GM19328 (cell line): ENCODE results near the gene TBC1D5.
"Not testable (repeated sequence)": the region's sequence is repeated elsewhere in the genome, so short reads cannot be mapped to it uniquely, and the experiment has no call there.

ENCODE experiments used
- ATAC-seq: cut with Tn5 transposase; IDR thresholded peaks from one replicate; pipeline ENCODE4 v1.9.1; 2021; ENCODE audit warnings: mild to moderate bottlenecking, moderate library complexity; ENCODE audit not compliant: unreplicated experiment

TBC1D5 gene

DNA sequence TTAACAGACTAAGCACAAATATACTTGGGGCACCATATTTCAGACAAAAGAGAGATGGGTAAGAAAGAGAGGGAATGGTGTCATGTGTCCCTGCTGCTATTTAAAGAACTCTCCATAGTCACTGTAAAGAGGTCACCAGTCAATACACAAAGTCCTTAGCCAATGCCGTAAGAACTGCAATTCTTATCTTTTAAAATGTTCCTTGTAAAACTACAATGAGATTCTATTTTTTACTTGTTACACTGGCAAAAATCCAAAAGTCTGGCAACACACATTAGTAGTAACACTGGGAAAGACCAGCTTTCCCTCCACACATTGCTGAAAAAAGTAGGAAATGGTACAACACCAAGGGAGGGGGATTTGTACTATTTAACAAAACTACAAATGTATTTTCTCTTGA is 189.4 kb downstream of the TBC1D5 start:
- no peak for ATAC-seq

- ATAC-seq: no peak
Measured at GRCh38 chr3:17552351-17552750, 190.1 kb downstream of the TBC1D5 start.

DNA sequence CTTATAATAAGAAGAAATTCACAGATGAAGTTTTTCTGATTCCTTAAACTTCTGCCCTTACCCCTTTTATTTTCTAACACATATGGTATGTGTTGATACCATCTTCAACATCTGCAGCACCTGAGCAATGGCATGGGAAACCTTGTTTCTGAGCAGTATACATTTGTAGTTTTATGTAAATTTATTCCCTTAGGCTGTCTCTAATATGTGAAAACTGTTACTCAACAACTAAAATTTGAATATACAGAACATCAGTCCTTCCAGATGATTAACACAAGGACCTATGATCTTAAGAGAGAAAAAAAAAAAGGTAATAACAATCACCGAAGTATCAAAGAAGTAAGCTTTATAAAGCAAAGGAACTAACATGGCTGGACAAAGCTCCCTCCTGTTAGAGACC is 190.5 kb downstream of the TBC1D5 start:
- no peak for ATAC-seq

GRCh38 chr3:17551333-17551732 is 191.1 kb downstream of the TBC1D5 start:
- ATAC-seq: no peak

DNA sequence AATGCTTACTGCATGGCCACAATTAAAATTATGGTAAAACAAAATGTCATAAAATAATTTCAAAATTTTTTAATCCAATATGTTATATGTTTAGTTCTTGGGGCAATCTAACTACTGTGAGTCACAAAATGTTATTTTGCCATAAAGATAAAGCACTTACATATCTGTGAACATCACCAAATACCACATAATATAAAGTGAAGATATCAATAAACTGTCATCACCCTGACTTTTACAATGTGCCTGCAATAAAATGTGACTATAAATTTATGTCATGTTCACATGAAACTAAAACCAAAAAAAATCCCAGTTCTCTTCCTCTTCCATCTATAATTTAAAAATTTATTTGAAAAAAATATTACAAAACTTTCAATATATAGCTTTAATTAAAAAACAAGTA is 191.8 kb downstream of the TBC1D5 start:
- no peak for ATAC-seq

GRCh38 chr3:17546500-17547255 is 195.8 kb downstream of the TBC1D5 start:
- no peak for ATAC-seq

GRCh38 chr3:17544632-17545031 is 197.8 kb downstream of the TBC1D5 start:
- ATAC-seq: no peak

- ATAC-seq: no peak
Measured at GRCh38 chr3:17542591-17542990, 199.8 kb downstream of the TBC1D5 start.

GRCh38 chr3:17539436-17539835 is 203.0 kb downstream of the TBC1D5 start:
- no peak for ATAC-seq

- ATAC-seq: no peak
Measured at GRCh38 chr3:17535274-17535673, 207.2 kb downstream of the TBC1D5 start.

DNA sequence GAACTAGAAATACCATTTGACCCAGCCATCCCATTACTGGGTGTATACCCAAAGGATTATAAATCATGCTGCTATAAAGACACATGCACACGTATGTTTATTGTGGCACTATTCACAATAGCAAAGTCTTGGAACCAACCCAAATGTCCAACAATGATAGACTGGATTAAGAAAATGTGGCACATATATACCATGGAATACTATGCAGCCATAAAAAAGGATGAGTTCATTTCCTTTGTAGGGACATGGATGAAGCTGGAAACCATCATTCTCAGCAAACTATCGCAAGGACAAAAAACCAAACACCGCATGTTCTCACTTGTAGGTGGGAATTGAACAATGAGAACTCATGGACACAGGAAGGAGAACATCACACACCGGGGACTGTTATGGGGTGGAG is 210.0 kb downstream of the TBC1D5 start:
- not testable (repeated sequence) for ATAC-seq

- no peak for ATAC-seq
Measured at GRCh38 chr3:17529677-17530076, 212.8 kb downstream of the TBC1D5 start.

- no peak for ATAC-seq
Measured at GRCh38 chr3:17518189-17519059, 224.0 kb downstream of the TBC1D5 start.

- no peak for ATAC-seq
Measured at GRCh38 chr3:17515445-17516234, 226.8 kb downstream of the TBC1D5 start.

DNA sequence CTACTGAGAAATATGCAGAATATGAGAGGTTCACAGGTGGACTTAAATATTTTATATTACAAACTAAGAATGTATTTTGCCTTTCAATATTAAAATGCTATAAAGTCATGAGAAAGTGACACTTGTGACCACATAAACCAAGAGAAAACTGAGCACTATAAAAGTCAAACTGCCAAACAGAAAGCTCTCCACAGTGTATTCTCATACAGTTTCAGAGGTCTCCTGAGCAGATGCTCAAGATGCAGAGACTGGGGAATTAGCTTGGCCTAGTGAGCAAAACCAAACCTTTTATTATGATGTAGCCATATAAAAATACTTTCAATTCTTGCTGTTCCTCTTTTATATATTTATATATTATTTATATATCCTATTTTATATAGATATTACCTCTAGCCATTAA is 227.8 kb downstream of the TBC1D5 start:
- no peak for ATAC-seq

DNA sequence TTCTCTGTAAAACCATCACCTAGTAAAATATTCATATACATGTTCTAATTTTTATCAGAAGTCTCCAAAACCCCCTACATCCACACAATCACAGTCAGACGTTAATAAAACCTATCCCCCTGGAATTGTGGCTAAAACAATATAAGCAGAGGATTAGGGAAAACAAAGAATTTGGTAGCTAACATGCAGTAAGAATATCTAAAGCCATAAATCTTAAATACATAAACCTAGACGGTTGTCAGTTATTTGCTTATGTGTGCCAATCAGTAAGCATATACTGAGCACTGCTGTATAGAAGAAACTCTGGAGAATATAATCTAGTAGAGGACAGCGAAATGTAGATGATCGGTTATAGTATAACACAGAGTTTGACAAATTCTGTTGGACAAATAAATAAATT is 232.2 kb downstream of the TBC1D5 start:
- no peak for ATAC-seq

GRCh38 chr3:17508180-17508752 is 234.2 kb downstream of the TBC1D5 start:
- ATAC-seq: no peak

DNA sequence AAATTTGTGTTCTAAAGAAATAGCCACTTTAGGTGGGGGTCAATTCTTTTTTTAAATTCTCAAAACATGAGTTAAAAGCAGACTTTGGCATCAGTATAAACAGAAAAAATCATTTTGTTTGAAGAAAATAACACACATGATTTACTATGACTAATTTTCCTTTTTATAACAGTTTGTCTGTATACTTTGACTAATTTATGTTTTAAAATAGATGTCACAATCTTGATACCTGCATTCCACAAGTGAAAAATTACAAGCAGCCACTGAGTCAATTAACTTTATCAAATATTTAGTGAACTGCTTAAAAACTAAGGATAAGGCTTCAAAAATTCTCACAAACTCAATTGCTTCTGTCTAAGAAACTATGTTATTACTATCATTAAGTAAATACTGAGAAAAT is 235.0 kb downstream of the TBC1D5 start:
- no peak for ATAC-seq

GRCh38 chr3:17505856-17506255 is 236.6 kb downstream of the TBC1D5 start:
- ATAC-seq: no peak

DNA sequence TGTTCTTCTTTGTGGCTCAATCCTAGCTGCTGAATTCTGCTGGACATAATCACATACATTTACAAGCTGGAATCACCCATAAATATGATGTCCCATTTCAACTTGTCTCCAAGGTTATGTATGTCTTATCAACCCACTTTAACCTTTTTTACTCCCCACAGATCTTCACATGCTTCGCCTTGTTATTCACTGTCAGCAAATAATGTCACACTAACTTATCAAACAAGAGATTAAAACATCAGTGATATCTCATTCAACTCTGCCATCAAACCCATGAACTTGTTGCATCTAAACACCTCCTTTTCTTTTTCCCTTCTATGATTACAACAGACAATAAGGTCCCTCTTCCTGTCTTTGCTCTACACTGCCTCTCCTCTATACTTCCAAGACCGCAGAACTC is 240.7 kb downstream of the TBC1D5 start:
- no peak for ATAC-seq

- no peak for ATAC-seq
Measured at GRCh38 chr3:17500618-17501017, 241.8 kb downstream of the TBC1D5 start.
